GM08714 (cell line): ENCODE measurements around the gene STING1.

Experiments
- H3K4me3 ChIP-seq: fragments of 200-500 bp; sonication (Bioruptor generic); 2 replicates; pipeline ENCODE4 v1.5.1; 2014; ENCODE audit warnings: mild to moderate bottlenecking, low read length, inconsistent platforms
- ZNF274 ChIP-seq: IDR thresholded peaks from 2 replicates; pipeline ENCODE4 v1.6.1; 2012; ENCODE audit warnings: mild to moderate bottlenecking, low read depth, low read length

STING1 gene

DNA sequence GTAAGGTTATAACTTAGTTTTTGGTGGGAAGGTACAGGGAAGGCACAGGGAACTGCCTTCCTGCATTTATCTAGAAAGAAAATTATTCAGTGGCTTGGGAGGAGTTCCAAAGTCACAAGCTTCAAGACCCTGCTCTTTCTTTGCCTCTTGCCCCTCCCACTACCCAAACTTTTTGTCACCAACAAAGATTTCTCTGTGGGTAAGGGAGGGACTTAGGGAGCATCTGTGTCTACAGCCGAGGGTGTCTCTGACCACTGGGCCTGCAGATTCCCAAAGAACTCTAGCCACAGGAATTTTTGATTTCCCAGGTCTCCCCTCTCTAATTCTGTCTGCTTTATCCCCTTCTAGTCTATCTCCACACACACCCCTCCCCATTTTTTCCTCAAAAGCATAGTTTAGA, 22.1 kb downstream of the STING1 start:
- no peak overlapping the region for H3K4me3 ChIP-seq
- TF ChIP-seq ZNF274, result no peak

DNA sequence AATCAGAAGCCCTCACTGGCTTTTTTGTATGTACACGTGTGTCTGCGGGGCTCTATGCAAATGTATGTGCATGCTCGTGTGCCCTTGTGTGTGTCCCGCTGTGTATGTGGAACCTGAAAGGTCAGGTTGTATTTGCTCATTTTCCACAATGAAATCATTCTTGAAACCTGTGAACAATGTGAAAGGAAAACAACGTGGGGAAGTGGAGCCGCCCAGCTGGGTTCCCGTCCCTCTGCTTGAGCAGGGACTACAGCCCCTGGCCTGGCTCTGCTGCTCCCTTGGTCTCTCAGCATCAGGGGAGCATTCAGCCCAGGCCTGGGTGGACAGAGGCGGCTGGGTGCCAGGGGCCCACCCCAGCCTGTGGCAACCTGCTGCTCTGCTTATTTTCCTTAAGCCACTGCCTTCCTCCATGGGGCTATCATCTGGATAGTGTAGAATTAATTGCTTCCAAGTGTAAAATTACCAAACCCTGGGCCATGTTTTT, 23.1 kb downstream of the STING1 start:
- TF ChIP-seq ZNF274, result no peak
- H3K4me3 ChIP-seq, result no peak overlapping the region

DNA sequence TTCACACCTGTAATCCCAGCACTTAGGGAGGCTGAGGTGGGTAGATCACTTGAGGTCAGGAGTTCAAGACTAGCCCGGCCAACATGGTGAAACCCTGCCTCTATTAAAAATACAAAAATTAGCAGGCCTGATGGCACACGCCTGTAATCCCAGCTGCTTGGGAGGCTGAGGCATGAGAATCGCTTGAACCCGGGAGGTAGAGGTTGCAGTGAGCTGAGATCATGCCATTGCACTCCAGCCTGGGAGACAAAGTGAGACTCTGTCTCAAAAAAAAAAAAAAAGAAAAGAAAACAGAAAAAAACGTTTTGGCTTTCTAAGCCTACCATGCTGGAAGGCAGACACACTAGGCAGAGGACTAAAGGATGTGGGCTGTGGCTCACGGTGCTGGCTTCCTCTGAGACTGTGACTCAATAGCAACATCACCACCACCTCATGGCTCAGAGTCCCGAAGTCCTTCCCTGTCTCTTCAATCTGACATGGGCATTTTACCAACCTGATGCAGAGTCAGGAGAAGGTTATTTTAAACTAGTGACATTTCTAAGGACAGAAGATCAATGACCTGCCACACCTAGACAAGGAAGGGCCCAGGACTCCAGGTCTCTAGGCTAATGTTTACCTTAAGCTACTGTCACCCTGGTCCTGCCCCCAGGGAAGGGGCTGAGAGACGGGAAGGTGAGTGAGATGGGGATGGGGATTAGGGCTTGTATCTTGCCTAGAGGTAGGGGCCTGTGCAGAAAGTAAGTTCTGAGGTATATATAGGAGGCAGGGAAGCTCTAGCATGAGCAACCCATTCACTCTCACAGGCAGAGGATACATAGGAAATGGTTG, 23.8 kb downstream of the STING1 start:
- no peak overlapping the region for H3K4me3 ChIP-seq

DNA sequence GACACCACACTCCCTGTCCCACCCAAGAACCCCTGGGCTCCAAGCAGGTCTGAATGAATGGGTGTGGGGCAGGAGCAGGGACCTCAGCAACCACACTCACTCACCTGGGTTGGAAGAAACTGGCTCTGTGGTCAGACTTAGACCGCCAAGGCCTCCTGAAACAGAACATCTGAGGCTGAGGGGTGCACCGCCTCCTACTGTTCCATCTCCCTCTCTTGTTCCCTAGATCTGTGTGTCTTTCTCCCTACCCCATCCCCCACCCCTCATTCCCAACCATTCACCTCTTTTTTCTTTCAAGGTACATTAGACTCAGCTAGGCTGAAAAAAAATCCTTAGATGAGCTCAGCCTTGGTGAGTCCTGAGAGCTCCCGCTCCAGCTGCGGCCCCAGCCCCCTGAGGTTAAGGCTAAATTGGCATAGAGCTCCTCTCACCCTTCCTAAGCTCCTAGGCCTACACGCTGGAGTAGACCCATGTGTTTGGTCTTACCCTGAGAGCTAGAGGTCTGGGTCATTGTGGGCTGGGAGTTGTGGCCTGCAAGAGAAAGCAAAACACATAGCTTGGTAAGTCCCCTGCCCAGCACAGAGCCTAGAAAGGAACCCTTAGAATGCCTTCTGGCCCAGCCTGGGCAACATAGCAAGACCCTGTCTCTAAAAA, 24.8 kb downstream of the STING1 start:
- H3K4me3 ChIP-seq, result no peak overlapping the region
- TF ChIP-seq ZNF274, result no peak

More for the DNA sequence above, 23.8 kb downstream of the STING1 start:
- no peak for TF ChIP-seq ZNF274

DNA sequence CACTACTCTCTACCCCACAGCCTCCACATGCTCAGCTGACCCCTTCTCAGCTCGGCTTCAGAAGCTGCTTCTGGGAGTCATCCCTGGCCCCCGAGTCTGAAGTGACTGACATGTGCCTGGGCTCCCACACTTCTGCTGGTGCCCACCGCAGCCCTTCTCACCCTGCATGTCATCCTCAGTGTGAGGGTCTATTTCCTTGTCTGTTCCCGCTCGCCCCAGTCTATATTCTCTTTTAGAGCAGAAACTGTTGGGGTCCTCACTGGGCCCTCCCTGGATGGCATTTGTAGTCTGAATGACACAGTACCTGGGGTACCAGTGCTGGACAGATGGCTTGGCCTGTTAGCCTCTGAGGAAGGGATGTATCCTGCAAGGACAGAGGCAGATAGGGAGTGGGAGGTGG, 25.3 kb downstream of the STING1 start:
- no peak overlapping the region for H3K4me3 ChIP-seq
- no peak for TF ChIP-seq ZNF274

DNA sequence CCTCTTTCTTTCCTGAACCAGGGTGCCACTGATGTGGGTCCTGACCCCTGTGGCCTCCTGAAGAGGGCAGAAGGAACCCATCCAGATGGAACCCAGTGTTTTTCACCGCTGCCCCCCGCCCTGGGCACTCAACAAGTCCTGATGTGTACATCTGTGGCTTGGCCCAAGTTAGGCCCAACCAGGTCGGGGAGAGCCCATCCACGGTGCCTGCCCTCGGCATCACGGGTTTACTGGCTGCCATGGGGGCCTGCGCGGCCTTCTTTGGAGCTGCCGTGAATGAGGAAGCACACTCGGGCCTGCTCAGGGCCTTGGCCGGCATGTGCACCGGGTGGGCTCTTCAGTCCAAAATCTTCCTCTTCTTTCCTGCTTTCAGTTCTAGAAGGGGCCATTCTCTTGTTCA, 25.8 kb downstream of the STING1 start:
- H3K4me3 ChIP-seq, result no peak overlapping the region
- no peak for TF ChIP-seq ZNF274

DNA sequence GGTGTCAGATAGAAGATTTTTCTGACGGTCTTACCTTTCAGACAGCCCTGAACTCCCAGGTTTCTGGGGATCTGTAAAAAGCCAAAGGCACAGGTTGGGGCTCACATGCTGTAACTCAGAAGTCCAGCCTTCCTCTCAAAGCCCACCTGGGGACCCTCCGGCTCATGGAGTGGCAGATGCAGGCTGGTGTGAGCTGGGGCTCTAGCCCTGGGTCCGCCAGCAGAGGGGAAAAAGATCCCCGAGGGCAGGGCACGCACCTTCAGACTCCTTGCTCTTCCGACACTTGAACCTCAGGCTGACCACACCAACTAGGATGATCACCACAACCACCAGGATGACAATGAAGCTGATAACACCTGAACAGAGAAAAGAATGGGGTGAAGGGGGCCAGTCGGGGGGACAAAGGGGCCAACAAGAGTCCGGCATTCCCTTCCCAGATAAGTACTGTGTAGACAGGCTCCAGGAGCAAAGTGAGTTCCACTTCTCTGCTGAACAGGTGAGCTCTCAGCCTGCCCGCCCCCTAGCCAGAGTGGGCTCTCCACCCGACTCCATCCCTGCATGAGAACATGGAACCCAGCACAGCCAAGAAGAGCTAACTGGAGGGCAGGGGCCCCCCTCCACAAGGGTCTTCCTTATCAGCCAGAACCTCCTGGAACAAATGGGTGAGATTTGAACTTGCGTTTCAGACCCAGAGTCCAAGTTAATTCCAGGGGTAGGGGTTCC, 27.8 kb downstream of the STING1 start:
- no peak overlapping the region for H3K4me3 ChIP-seq
- no peak for TF ChIP-seq ZNF274

DNA sequence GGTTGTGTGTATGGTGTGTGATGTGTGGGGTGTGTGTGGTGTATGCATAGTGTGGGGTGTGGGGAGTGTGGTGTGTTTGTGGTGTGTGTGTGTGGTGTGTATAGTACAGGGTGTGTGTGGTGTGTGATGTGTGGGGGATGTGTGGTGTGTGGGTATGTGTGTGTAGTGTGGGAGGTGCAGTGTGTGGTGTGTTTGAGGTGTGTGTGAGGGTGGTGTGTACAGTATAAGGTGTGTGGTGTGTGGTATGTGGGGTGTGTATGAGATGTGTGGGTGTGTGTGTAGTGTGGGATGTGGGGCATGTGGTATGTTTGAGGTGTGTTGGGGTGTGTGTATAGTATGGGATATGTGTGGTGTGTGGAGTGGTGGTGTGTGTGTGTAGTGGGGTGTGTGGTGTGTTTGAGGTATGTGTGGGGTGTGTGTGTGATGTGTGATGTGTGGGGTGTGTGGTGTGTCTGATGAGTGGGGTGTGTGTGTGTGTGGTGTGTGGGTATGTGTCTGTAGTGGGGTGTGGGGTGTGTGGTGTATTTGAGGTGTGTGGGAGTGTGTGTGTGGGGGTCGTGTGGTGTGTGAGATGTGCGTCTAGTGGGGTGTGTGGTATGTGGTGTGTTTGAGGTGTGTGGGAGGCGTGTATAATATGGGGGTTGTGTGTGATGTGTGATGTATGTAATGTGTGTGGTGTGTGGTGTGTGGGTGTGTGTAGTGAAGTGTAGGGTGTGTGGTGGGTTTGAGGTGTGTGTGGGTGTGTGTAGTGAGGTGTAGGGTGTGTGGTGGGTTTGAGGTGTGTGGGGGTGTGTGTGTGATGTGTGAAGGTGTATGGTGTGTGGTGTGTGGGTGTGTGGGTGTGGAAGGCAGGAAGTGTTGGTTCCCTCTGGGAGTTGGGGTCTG, 28.6 kb downstream of the STING1 start:
- no peak for TF ChIP-seq ZNF274
- no peak overlapping the region for H3K4me3 ChIP-seq

DNA sequence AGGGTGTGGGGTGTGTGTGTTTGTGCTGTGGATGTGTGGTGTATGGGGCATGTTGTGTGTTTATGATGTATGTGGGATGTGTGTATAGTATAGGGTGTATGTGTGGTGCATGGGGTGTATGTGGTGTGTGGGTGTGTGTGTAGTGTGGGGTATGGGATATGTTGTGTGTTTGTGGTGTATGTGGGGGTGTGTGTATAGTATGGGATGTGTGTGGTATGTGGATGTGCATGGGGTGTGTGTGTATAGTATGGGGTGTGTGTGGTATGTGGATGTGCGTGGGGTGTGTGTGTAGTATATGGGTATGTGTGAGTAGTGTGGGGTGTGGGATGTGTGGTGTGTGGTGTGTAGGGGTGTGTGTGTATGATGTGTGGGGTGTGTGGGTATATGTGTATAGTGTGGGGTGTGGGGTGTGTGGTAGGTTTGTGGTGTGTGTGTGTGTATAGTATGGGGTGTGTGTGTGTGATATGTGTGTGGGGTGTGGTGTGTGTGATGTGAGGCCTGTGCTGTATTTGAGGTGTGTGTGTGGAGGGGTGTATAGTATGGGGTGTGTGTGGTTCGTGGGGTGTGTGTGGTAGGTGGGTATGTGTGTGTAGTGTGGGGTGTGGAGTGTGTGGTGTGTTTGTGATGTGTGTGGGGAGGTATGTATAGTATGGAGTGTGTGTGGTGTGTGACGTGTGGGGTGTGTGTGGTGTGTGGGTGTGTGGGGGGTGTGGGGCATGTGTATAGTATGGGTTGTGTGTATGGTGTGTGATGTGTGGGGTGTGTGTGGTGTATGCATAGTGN, 30.5 kb downstream of the STING1 start:
- no peak overlapping the region for H3K4me3 ChIP-seq
- TF ChIP-seq ZNF274, result no peak

DNA sequence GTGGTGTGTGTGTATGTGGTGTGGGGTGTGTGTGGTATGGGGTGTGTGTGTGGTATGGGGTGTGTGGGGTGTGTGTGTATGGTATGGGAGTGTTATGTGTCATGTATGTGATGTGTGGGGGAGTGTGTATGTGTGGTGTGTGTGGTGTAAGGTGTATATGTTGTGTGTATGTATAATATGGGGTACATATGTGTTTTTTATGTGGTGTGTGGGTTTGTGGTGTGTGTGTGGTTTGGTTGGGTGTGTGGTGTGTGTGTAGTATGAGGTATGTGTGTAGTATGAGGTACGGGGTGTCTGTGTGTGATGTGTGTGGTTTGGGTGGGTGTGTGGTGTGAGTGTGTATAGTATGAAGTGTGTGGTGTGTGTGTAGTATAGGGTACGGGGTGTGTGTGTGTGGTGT, 31.4 kb downstream of the STING1 start:
- no peak for TF ChIP-seq ZNF274
- H3K4me3 ChIP-seq, result no peak overlapping the region

DNA sequence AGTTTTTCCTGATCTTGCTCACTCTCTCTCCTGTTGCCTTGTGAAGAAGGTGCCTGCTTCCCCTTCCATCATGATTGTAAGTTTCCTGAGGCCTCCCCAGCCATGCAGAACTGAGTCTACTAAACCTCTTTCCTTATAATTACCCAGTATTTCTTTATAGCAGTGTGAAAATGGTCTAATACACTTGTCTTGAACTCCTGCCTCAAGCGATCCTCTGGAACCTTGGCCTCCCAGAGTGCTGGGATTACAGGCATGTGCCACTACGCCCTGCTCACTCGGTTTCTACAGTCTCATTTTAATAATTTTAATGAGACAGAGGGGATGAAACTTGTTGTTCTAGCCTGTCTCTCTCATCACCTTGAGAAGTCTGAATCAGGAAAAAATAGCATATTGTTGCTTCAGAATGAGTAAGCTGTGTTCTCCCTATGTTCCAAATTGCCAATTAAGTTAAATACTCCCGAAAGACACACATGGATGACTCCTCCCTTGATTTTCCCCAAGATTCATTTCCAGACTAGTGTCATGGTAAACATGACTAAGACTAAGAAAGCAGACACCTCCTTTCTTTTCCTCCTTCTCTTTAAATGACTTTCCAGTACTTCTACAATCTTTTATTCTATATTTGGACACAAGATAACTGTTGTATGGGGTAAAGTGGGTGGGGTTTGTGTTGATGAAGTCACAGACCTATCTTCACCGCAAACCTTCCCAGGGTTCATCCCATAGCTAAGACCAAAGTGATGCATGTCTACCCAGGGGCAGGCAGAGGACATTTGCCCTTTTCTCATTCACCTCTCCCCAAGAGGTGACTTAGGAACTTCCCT, 35.4 kb downstream of the STING1 start:
- no peak for TF ChIP-seq ZNF274
- H3K4me3 ChIP-seq, result no peak overlapping the region
